ENCODE results near the gene NUP62.

DNA sequence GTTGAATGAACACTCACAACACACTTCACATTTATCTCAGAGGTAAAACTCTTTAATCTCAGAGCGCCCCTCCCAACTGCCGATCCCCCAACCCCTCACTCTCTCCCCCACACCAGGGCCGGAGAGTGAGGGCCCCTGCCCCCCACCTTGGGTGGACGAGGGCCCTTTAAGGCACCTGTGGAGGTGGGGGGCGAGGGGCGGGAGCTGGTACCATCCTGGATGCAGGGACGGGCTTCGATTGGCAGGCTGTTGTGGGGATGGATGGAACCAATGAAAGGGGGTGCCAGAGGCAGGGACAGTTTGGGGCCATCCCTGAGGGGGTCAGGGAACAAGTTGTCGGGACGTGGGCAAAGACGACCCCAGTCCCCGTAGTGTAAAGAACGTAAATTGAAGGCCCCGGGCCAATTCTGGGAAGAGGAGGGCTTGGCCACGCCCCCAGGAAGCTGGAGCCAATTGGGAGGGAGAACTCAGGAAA is 60.3 kb downstream of the NUP62 start:
- TF ChIP-seq, protein P1, sequence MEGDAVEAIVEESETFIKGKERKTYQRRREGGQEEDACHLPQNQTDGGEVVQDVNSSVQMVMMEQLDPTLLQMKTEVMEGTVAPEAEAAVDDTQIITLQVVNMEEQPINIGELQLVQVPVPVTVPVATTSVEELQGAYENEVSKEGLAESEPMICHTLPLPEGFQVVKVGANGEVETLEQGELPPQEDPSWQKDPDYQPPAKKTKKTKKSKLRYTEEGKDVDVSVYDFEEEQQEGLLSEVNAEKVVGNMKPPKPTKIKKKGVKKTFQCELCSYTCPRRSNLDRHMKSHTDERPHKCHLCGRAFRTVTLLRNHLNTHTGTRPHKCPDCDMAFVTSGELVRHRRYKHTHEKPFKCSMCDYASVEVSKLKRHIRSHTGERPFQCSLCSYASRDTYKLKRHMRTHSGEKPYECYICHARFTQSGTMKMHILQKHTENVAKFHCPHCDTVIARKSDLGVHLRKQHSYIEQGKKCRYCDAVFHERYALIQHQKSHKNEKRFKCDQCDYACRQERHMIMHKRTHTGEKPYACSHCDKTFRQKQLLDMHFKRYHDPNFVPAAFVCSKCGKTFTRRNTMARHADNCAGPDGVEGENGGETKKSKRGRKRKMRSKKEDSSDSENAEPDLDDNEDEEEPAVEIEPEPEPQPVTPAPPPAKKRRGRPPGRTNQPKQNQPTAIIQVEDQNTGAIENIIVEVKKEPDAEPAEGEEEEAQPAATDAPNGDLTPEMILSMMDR (IDR thresholded peaks at IDR 0.05; ENCODE audit: borderline replicate concordance, extremely low read depth, low read length, poor library complexity, severe bottlenecking), result no peak
- no peak for TF ChIP-seq EZH2 (IDR thresholded peaks at IDR 0.05; ENCODE audit: borderline replicate concordance, low read depth, low read length, severe bottlenecking)
